Spleen (tissue), 11 donors: ENCODE data around the gene EFNA2. TPM values are rescaled to one million over a fixed set of nuclear protein-coding genes. Genes with fewer than 3 reads are reported as not detected.

ENCODE experiments used
- DNase-seq: peaks from one replicate; pipeline ENCODE4 v3.0.0-alpha.2; 2020
- H3K27ac ChIP-seq, 8 donors: fragments of 200-600 bp; sonication (generic) in 7 of 8; 1 replicate in 4 of 8; 2 replicates in 4 of 8; pipeline versions ENCODE4 v1.5.0 to v1.8.0; 2016 to 2021; ENCODE audit warnings: inconsistent platforms in 4 of 8, mild to moderate bottlenecking in 4 of 8, moderate library complexity in 1 of 8
- H3K27me3 ChIP-seq, 7 donors: fragments of 200-600 bp; sonication (generic) in 6 of 7; replicated peaks in 1 of 7; 1 replicate in 4 of 7; 2 replicates in 3 of 7; pipeline versions ENCODE4 v1.5.0 to v1.8.0; 2016 to 2021; ENCODE audit warnings: inconsistent platforms in 3 of 7, mild to moderate bottlenecking in 1 of 7
- H3K36me3 ChIP-seq, 6 donors: fragments of 200-600 bp; sonication (generic) in 5 of 6; 1 replicate in 4 of 6; 2 replicates in 2 of 6; pipeline versions ENCODE4 v1.5.0 to v1.8.0; 2016 to 2021; ENCODE audit warnings: inconsistent platforms in 2 of 6
- H3K4me1 ChIP-seq, 6 donors: fragments of 200-600 bp; sonication (generic) in 5 of 6; 1 replicate in 3 of 6; 2 replicates in 3 of 6; pipeline versions ENCODE4 v1.5.0 to v1.8.0; 2016 to 2021; ENCODE audit warnings: inconsistent platforms in 3 of 6
- H3K4me3 ChIP-seq, 8 donors: fragments of 200-600 bp; sonication (generic) in 7 of 8; 1 replicate in 4 of 8; 2 replicates in 4 of 8; pipeline versions ENCODE4 v1.5.0 to v1.8.0; 2016 to 2021; ENCODE audit warnings: inconsistent platforms in 4 of 8, mild to moderate bottlenecking in 4 of 8, moderate library complexity in 2 of 8
- H3K9me3 ChIP-seq, 8 donors: fragments of 200-600 bp; sonication (generic) in 7 of 8; 1 replicate in 4 of 8; 2 replicates in 4 of 8; pipeline versions ENCODE4 v1.5.0 to v1.8.0; 2016 to 2021; ENCODE audit warnings: inconsistent platforms in 4 of 8
- POLR2A ChIP-seq, 3 donors: fragments of 450-650 bp; IDR thresholded peaks; one replicate each; pipeline ENCODE4 v1.5.1; 2017; ENCODE audit warnings: antibody characterized with exemption in 3 of 3, mild to moderate bottlenecking in 1 of 3
- POLR2AphosphoS5 ChIP-seq, 3 donors: sonication (generic); formaldehyde crosslinking; IDR thresholded peaks; one replicate each; pipeline ENCODE4 v1.5.1; 2017; ENCODE audit warnings: antibody characterized with exemption in 3 of 3
- WGBS, 5 donors: extraction: QIAGEN DNeasy Blood & Tissue Kit in 3 of 5; methylation state at CpG; one replicate each; pipeline versions ENCODE4 v1.1.5 to v1.1.7; 2013 to 2018; 5-methylcytosine and 5-hydroxymethylcytosine counted together
- intact Hi-C: fragments of 100-400 bp; cut with DNase I; formaldehyde crosslinking; loops from one replicate; pipeline ENCODE4 v1.15.0; 2023; ENCODE audit warnings: low total_unique reads
- polyA plus RNA-seq, 3 donors: library from polyadenylated mRNA; stranded (reverse); fragments of 200-250 nt; gene quantifications; one replicate each; pipeline ENCODE4 v1.2.1, GENCODE V29; 2013
- total RNA-seq, 7 donors: library from RNA; depleted of rRNA in 3 of 7; stranded (reverse); fragments of >200 nt in 3 of 7; fragmentation: NEBNext Ultra II Directional in 4 of 7; extraction: Animal tissue kit (Norgen Biotek cat#: 25700) in 4 of 7; gene quantifications; one replicate each; pipeline versions ENCODE4 v1.1.0 to v1.2.1, GENCODE V29; 2016 to 2021
- TF ChIP-seq, protein P1 (sequence below), 11 experiments: fragments of 200-600 bp in 7 of 11; fragments of 450-650 bp in 4 of 11; sonication (generic) in 4 of 11; IDR thresholded peaks in 8 of 11; conservative IDR thresholded peaks in 3 of 11; 1 replicate in 7 of 11; 2 replicates in 4 of 11; pipeline versions ENCODE4 v1.4.0 to v1.8.0; 2016 to 2021; ENCODE audit warnings: antibody characterized with exemption in 11 of 11, inconsistent platforms in 4 of 11, mild to moderate bottlenecking in 1 of 11
- donor health status: healthy with polysubstance abuse.
- donor health status: DM: no; HTN: no; CAD: no; lungs with moderate emphysema.
- donor health status: DM: no; HTN: no; CAD: no.
- donor health status: Bipolar disorder and iron deficiency.
- donor health status: healthy.
- donor health status: DM: no; HTN: no; CAD: no.
- donor health status: DM: yes; HTN: yes; CAD: no.

The EFNA2 gene
- total and polyA plus RNA-seq, 10 donors: not detected

DNA sequence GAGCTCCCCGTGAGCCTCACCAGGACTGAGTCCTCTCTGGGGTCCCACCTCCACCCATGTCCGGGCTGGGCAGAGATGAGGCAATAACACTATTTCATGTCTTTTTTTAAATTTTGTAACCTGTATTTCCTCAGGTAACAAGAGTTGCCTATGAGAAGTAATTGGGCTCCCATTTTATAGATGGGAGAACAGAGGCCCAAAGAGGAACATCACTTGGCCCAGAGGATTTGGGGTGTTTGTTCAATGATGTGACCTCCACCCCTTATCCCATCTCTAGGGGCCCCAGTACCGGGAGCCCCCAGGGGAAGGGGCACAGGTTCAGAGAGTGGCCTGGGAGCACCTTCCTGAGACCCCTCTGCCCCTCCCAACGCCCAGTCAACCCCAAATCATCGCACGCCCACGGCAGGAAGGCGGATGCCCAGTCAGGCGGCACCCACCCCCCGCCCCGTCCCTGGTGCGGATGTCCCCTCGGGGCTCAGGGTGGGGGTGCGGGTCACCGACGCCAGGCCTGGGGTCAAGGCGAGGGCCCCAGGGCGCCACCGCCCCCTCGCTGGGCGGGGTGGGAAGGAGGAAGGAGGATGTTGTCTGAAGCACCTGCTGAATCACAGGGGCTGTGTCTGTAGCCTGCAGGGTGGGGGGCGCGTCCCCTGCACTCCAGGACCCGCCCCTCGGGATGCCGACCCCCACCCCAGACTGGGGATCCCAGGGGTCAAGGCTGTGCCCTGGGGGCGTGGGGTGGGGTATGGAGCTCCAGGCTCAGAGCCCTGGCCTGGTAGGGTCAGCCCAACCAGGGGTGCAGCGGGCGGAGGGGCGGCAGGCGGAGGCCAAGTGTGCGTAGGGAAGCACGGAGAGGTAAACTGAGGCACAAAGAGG, 25.6 kb upstream of the EFNA2 start:
- intact Hi-C loops: no loop called here
- H3K36me3 ChIP-seq: peaks cover 8 to 39% (median 31%) of the 10 kb centered on the region in 6 donors
- peak overlapping the region; percentile 93 to 100 (median 99) for H3K27ac ChIP-seq
- H3K27me3 ChIP-seq: no peaks in the 10 kb centered on the region
- WGBS, 5 donors: 4% methylated on average over 18 to 33 of the region's 33 CpGs
- peaks cover 79 to 100% (median 98%) of the 10 kb centered on the region in 6 donors for H3K4me1 ChIP-seq
- peak; percentile 95 for DNase-seq
- TF ChIP-seq POLR2A (IDR thresholded peaks at IDR 0.05): no peak
- TF ChIP-seq, protein P1, sequence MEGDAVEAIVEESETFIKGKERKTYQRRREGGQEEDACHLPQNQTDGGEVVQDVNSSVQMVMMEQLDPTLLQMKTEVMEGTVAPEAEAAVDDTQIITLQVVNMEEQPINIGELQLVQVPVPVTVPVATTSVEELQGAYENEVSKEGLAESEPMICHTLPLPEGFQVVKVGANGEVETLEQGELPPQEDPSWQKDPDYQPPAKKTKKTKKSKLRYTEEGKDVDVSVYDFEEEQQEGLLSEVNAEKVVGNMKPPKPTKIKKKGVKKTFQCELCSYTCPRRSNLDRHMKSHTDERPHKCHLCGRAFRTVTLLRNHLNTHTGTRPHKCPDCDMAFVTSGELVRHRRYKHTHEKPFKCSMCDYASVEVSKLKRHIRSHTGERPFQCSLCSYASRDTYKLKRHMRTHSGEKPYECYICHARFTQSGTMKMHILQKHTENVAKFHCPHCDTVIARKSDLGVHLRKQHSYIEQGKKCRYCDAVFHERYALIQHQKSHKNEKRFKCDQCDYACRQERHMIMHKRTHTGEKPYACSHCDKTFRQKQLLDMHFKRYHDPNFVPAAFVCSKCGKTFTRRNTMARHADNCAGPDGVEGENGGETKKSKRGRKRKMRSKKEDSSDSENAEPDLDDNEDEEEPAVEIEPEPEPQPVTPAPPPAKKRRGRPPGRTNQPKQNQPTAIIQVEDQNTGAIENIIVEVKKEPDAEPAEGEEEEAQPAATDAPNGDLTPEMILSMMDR (IDR thresholded peaks at IDR 0.05 in 8 of 11, conservative IDR thresholded peaks at IDR 0.05 in 3 of 11): peak in 3 of 11 experiments; percentile 9 to 24 (median 9)
- peak; percentile 62 to 93 (median 66) for TF ChIP-seq POLR2AphosphoS5 (IDR thresholded peaks at IDR 0.05)
- H3K4me3 ChIP-seq: peak overlapping the region; percentile 32 to 80 (median 65)
- no peaks in the 10 kb centered on the region for H3K9me3 ChIP-seq

DNA sequence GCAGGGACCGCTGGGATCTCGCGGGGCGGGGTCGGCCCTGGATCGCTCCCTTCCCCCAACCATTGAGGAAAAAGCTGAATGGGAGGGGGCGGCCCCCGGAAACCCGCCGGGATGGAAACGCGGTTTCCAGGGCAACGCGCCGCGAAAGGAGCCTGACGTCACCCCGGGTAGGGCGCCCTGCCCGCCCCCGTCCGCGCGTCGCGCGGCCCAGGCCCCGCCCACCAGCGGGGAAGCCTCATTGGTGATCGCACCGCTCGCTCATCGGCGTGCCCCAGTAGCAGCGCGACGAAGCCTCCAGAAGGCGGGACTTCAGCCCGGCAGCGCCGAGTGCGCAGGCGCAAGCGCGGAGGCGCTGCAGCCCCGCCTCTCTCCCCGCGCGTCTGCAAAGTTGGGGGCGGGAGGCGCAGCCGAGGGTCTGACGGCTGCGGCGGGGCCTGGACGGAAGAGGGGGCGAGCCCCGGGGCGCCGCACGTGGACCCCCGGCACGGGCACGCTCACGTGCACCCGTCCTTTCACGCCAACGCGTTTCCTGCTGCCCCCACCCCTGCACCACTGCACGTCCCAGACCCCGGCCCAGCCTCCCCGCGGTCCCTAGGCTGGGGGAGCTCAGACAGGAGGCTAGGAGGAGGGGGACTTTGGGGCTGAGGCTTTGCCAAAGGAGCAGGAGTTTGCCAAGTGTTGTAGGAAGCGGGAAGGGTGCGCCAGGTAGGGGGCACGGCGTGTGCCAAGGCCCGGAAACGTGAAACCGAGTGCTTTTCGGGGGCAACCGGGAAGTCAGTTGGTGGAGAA, 24.7 kb upstream of the EFNA2 start:
- Histone ChIP-seq H3K36me3 (peaks cover under 1 to 31% (median 22%) of the 10 kb centered on the region in 6 donors), H3K4me3 (peak overlapping the region; percentile 63 to 80 (median 66)), H3K4me1 (peaks cover 79 to 100% (median 98%) of the 10 kb centered on the region in 6 donors), H3K9me3 (no peaks in the 10 kb centered on the region), H3K27me3 (no peaks in the 10 kb centered on the region), H3K27ac (peak overlapping the region; percentile 93 to 100 (median 99))
- peak; percentile 98 for DNase-seq
- TF ChIP-seq POLR2AphosphoS5 (IDR thresholded peaks at IDR 0.05) (peak; percentile 88 to 92 (median 90)), POLR2A (IDR thresholded peaks at IDR 0.05) (peak; percentile 39 to 65 (median 50))
- TF ChIP-seq, protein P1 (IDR thresholded peaks at IDR 0.05 in 8 of 11, conservative IDR thresholded peaks at IDR 0.05 in 3 of 11): peak in 1 of 11 experiments; percentile 5
- intact Hi-C loops: no loop called here
- 0 to 1% (median 1%) methylated on average over 56 to 83 of the region's 83 CpGs for WGBS, 5 donors

DNA sequence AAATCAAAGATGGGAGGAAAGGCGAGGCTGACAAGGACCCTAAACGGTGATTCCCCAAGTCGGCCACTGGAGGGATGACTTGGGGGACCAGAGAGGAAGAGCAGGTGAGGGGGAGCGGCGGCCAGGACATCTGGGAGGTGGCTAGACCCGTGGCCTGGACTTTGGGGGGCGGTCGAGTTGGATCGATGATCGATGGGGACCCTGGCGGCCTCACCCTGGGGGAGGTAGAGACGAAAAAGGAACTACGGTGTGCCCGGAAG, 24.2 kb upstream of the EFNA2 start:
- peak overlapping the region; percentile 63 to 80 (median 66) for H3K4me3 ChIP-seq
- 2 to 10% (median 5%) methylated on average over 14 of the region's 14 CpGs for WGBS, 5 donors
- no peak for DNase-seq
- no peaks in the 10 kb centered on the region for H3K9me3 ChIP-seq
- peaks cover 81 to 100% (median 98%) of the 10 kb centered on the region in 6 donors for H3K4me1 ChIP-seq
- H3K27me3 ChIP-seq: no peaks in the 10 kb centered on the region
- H3K27ac ChIP-seq: peak overlapping the region; percentile 93 to 100 (median 99)
- H3K36me3 ChIP-seq: peaks cover 0 to 25% (median 17%) of the 10 kb centered on the region in 6 donors
- intact Hi-C loops: no loop called here
- no peak for TF ChIP-seq POLR2AphosphoS5 (IDR thresholded peaks at IDR 0.05)
- TF ChIP-seq, protein P1 (IDR thresholded peaks at IDR 0.05 in 8 of 11, conservative IDR thresholded peaks at IDR 0.05 in 3 of 11): peak in 6 of 11 experiments; percentile 4 to 23 (median 18)
